Right ventricle myocardium superior (tissue), 1 donor: ENCODE measurements around the gene JAML. TPM values are rescaled to one million over a fixed set of nuclear protein-coding genes. Genes with fewer than 3 reads are reported as not detected.

ENCODE experiments used
- ATAC-seq: fragments of 200-7000 bp; cut with Tn5 transposase; one replicate; pipeline ENCODE4 v1.9.1; 2020; ENCODE audit warnings: mild to moderate bottlenecking; ENCODE audit not compliant: poor library complexity
- DNase-seq: peaks from one replicate; pipeline ENCODE4 v3.0.0-alpha.2; 2020
- intact Hi-C: fragments of 100-400 bp; cut with DNase I; formaldehyde crosslinking; loops from one replicate; pipeline ENCODE4 v1.11.2; 2022
- total RNA-seq: library from RNA; stranded (reverse); fragmentation: NEBNext Ultra II Directional; extraction: Animal tissue kit (Norgen Biotek cat#: 25700); gene quantifications from one replicate; pipeline ENCODE4 v1.2.1, GENCODE V29; 2021
- donor health status: DM: no; HTN: yes; CAD: no; lungs with severe emphysema.

JAML gene
- total RNA-seq, 1 donor from 2014 or later: 2.7 TPM

DNA sequence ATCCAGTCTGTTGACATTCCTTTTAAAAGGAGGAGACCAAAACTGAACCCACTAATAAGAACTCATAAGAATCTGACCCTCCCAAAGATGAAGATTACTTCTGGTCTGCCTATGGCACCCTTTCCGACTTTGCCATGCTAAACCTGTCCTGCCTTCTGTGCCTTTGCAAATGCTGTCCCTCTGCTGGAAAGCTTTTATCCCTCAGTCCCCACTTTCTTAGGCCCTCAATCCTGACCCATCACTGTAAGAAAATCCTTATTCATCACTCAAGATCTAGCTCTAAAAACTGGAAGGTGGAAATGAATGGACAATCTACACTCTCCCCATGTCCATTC, 16.9 kb upstream of the JAML start:
- ATAC-seq: no peak
- intact Hi-C loops: no loop called here
- no peak for DNase-seq

DNA sequence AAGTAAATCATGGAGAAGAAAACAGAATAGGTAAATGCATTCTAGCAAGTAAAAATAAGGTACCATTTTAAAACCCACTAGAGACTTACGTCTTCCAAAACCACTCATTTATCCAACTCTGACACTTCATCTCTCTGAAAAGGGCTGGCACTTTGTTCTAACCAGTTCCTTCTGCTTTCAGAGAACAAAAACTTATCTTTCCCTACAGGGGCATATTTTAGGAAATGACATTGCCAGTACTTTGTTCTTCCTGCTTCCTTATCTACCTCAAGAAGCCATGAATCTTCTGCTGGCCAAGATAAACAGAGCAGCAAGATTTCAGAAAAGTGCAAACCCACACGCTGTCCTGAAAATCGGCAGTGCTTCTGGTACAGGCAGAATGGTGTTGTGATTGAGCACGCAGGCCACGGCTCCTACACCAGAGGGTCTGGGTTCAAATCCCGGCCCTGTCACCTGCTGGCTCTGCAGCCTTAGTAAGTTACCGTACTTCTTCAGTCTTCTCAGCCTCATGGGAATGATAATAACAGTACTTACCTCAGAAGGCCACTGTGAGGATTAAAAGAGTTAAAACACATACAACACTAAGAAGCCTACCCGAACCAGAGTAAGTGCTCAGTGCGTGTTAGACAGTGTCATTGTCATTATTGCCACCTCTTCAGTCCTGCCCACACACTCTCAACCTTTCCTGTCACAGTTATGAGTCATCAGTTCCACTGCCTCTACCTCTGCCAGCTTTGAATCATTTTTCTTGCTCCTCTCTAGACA, 16.4 kb upstream of the JAML start:
- DNase-seq (no peak), ATAC-seq (peak; percentile 83)
- intact Hi-C loops: no loop called here

DNA sequence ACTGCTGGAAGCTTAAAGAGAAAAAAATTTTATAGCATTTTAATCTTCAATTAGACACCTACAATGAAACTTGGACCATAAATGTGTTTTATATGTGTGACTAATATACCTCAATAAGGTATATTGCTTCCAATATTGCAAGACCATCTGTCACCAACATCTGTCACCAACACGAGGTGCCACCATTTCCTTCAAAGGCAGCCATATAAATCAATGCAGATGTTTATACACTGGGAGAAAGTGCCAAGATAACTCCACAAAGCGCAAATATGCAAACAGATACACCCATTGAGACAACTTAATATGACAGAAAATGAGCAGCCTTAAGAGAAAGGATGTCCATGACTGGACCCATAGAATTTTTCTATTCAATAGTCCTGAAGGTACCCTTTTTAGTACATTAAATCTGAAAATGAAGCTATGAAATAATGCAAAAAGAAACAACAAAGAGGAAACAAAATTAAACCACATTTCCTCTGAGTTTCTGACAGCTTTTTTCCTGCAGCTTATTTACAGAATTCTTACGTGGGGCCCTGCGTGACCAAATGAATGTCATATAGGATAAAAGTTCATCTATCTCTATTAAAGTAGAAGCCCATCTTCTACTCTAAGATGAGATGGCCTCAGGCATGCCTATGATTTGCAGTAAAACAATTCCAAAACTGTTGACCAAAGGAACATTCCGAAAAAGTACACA, 14.8 kb upstream of the JAML start:
- no peak for ATAC-seq
- DNase-seq: no peak
- intact Hi-C loops: no loop called here

DNA sequence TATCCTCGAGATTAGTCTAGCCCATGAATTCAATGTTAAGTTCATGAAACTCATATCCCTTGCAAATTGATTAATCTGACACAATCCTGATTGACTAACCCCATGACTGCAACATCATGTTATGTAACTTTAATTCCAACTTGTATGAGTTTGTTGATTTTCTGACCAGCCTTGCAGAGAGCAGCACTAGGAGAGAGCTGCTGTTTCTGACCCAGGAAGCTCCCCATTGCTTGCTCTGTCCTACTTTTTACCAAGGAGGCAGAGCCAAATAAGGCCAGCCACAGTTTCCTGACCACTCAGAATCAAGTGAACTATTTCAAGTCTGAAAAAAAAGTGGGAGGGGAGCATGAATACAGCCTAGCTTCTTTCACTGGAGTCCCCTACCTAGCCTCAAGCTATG, 14.1 kb upstream of the JAML start:
- no peak for DNase-seq
- no peak for ATAC-seq
- intact Hi-C loops: no loop called here

DNA sequence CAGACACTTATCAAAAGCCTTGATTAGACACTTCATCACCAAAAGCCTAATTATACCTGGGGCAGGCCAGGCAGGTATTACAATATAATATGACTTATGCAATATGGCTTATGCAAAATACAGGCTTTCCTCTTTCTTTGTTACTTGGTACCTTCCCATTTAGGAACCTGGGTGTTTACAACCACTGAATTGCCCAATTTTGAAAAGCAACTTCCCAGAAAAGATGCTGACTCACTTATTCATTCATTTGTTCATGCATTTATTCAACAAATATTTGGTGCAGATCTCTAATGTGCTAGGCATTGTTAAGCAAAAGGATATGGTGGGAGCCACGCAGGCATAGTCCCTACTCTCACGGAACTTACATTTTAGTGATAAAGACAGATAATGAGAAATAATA, 13.6 kb upstream of the JAML start:
- intact Hi-C loops: no loop called here
- no peak for ATAC-seq
- no peak for DNase-seq

DNA sequence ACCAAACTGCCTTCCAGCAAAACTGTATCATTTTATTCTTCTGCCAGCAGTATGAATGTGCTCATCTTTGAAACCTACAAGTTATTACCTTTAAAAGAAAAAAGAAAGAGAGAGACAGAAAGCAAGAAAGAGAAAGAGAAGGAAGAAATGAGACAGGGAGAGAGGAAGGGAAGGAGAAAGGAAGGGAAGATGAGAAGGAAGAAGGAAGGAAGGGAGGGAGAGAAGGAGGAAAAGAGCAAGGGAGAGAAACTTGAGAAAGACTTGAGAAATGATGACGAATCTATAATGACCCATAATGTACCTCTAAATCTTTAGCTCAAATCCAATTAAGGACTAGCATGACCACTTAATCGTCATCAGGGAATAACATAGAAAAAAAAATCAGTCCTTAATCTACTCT, 11.4 kb upstream of the JAML start:
- intact Hi-C loops: no loop called here
- DNase-seq: no peak

DNA sequence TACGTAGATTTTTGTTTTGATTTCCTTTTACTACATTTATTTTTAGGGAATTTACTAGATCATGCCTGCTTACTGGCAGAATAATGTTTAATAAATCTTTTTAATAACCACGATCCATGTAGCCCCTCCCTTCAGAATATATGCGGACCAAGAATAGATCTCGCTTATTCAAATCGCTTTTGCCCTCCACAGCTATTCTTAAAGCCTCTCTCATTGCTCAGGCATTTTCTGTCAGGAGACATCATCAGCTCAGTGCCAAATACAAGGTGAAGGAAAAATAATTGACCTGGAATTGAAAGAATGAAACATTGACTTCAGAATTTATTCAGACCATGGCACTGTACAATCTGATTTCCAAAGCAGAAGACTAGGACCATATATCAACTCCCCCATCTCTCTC, 10.0 kb upstream of the JAML start:
- intact Hi-C loops: no loop called here
- DNase-seq: no peak
- peak; percentile 84 for ATAC-seq

More for the DNA sequence above, 11.4 kb upstream of the JAML start:
- ATAC-seq: no peak

DNA sequence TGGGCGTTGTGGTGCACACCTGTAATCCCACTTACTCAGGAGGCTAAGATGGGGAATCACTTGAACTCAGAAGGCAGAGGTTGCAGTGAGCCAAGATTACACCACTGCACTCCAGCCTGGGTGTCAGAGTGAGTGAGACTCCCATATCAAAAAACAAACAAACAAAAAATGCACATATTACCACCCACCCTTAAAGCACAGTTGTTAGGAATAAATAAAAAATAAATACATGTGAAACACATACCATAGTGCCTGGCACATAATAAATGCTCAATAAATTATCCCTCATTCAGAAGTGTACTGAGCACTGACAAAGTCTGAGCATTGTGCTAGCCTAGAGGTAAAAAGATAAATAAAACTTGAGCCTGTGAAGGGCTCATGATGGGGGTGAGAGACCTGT, 9.0 kb upstream of the JAML start:
- no peak for DNase-seq
- intact Hi-C loops: no loop called here
- no peak for ATAC-seq

DNA sequence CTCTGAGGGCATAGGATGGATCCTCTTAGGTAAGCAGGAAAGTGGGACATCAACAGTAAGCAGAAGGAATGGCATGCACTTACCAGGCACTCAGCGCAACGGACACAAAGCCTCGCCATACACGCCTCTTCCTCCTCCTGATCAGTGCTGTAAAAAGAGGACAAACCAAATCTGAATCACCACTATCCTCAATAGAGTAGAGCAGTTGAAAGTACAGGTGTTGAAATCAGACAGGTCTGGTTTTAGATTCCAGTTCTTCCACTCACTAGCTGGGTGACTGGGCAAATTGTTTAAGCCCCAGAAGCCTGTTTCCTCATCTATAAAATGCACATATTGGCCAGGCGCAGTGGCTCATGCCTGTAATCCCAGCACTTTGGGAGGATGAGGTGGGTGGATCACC, 8.6 kb upstream of the JAML start:
- DNase-seq (no peak), ATAC-seq (no peak)
- intact Hi-C loops: no loop called here

DNA sequence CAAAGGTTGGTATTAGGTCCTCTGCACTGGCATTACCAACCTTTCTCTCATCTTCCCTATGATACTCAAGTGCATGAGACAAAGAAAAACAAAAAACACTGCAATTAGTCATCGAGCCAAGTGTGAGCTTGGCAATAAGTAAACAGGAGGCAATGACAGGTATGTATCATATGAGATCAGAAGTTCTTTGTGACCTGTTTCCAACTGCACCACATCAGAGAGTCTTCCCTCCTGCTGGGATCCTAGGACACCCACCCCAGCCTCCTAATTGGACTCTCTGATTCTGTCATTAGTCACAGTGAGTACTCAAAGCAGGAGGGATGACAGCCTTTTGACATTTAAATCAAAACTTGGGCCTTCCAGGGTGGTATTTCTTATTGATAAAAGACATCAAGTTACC, 7.8 kb upstream of the JAML start:
- no peak for ATAC-seq
- intact Hi-C loops: no loop called here
- no peak for DNase-seq

DNA sequence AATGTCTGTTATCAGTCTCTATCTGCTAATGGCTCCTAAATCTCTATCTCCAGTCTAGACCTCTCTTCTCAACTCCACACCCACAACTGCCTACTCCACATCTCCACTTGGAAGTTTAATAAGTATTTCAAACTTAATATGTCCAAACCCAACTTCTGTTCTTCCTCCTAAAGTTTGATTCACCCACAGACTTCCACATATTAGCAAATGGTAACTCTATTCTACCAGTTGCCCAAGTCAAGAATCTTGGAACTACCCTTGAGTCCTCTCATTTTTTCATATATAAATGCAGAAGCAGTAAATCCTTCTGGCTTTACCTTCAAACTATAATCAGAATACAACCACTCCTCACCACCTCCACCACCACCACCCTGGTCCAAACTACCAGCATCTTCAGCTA, 6.7 kb upstream of the JAML start:
- DNase-seq (no peak), ATAC-seq (no peak)
- intact Hi-C loops: no loop called here

DNA sequence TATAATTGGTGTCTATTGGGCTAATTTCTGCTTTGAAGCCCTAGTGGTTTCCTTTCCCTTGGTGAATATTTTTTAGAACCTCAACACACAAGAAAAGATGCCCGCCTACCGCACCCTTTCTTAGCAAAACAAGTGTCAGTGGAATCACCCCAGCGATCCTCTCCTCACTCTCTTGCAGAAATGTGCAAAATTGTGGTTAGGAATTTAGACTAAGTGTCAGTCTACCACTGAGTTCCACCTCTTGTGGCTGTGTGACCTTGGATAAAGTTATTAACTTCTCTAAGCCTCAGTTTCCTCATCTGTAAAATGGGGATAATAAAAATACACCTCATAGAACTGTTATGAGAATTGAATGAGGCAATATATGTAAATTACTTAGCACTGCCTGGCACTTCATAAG, 5.3 kb upstream of the JAML start:
- intact Hi-C loops: no loop called here
- ATAC-seq (no peak), DNase-seq (no peak)

DNA sequence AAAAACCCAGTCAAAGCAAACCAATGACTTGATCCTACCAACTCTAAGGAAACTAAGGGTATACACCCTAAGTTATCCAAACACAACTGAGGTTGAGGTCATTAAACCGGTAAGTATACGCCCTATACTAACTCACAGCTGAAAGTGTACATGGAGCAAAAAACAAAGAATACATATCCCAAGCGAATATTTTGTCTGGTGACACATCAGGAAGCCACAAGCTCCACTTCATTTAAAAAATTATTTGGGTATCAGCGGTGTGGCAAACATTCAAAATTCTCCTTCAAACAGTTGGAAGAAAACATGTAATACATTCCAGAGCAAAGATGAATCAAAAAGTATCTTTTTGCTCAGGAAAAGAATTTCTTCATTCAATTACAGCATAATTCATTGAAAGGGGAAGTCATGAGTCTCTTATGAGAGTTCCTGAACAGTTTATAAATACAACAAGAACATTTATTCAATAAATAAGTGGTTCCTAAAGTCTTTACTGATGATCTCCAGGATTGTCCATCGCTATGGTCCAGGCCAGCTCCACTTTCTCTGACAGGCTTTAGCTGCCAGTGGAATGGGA, 4.5 kb upstream of the JAML start:
- no peak for DNase-seq
- intact Hi-C loops: no loop called here
- no peak for ATAC-seq

DNA sequence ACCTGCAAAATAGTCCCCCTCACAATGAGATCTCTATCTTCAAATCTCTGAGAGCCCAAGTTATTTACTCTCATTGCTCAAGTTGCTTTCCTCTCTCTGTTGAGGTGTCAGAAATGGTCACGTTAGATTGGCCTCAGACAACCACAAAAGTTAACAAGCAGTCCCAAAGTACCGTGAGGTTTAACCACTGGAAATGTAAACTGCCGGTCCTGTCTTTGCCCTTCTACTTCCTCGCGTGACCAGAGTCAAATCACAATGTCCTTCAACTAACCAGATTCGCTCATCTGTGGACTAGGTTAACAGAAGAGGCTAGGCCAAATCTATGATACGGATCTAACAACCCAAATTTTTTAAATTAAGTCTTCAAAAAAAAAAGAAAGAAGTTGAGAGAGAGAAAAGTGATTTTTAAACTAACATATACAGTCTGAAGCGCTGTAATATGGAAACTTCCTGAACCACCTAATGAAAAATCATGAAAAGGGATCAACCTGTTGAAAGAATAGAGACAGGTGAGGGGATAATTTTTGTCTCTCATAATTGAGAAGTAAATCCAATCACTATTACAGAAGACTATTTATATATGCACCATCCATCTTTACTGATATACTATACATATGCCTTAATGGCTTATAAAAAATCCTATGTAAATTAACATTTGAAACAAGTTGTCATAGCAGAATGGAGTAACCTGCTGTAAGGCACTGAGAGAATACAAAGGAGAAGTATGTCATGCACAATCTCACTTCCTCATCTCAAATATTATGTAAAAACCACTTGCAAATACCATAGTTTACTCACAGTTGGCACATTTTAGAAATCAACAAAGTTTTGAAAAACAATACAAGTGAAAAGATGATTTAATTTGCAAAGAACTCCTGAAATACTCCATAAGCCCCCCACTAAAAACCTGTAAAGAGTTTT, 3.3 kb upstream of the JAML start:
- peak; percentile 64 for ATAC-seq
- intact Hi-C loops: no loop called here

DNA sequence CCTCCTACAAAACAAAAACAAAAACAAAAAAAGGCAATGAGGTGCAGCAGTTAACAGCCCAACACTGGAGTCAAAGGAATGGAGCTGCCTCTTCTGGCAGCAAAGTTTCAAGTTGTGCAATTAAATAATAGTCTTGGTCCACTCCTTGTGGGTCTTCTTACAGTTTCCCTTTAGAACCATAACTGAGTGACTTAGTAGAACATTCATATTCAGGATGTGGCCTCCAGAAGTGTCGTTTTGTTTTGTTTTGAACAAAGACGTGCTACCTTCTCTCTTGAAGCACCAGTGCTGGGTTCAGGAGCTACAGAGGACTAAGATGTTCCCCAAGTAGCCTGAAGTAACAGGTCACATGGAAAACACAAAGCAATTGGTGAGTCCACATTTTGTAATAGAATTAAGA, 2.0 kb upstream of the JAML start:
- ATAC-seq (no peak), DNase-seq (no peak)
- intact Hi-C loops: no loop called here

More for the DNA sequence above, 3.3 kb upstream of the JAML start:
- DNase-seq: no peak

DNA sequence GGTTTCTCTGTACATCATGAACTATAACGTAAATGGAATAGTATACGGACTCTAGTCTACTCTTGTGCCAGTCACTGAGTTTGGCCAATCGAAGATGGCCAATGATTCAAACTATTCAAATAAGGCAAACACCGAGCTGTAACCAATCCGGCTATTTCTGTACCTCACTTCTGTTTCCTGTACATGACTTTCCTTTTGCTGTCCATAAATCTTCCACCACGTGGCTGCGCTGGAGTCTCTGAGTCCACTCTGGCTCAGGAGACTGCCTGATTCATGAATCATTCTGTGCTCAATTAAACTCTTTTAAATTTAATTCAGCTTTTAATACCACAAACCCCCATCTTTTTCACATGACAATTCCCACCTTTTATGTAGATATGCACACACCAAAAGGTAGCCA, 1.5 kb upstream of the JAML start:
- DNase-seq: no peak
- intact Hi-C loops: no loop called here
- ATAC-seq: no peak

DNA sequence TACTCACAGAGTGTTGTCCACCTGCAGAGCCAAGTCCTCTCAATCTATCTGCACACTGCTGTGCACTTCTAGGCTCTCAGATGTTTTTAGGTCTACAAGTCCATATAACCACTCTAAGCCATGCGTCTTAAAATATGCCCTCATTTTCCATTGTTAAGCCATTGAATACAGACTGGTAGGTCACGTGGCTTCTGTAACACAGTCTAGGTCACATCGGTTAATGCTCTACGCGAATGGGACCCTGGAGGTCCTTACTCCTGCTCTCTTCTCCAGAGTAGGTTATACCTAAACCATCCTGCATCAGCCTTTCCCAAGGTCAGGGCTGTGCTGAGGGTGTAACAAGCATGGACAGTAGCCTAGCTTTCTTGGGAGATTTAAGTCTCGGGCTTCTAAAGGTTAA, 819 bp downstream of the JAML start:
- no peak for ATAC-seq
- intact Hi-C loops: no loop called here
- DNase-seq: no peak

DNA sequence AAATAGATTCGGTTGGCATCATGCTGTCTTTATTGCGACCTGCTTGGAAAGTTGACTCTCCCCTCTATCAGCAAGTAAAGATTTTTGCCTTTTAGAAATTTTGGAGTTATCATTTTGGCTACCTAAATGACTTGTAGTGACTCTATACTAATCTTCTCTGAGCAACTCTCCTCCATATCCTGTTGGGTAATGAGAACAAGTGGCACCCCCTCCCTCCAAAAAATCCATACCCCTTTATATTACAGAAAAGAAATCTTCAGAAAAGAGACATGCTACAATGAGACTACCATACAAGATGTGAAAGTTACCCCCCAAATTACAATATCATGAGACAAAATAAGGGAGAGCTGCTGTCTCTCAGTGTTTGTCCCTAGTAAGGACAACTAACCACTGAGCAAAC, 1.2 kb downstream of the JAML start:
- intact Hi-C loops: no loop called here
- ATAC-seq: no peak
- no peak for DNase-seq

DNA sequence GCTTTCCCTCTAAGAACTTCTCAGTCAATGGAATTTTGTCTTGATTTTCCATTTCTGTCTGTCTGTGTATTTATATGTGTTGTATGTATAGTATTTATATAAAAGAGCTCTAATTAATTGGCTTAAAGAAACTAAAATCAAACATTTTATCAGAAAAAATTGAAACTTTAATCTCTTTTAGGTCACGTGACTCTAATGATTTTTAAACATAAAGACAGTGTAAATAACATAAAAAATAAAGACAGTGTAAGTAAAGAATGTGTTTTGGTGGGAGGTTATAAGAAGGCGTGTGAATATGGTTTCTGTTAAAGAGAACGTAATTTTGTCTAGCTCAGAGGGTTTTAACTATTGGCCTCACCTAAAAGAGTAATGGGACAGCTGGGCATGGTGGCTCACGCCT, 2.4 kb downstream of the JAML start:
- ATAC-seq (no peak), DNase-seq (no peak)

More for the DNA sequence above, 2.4 kb downstream of the JAML start:
- intact Hi-C loops: no loop called here
